Esophagus squamous epithelium (tissue), 5 donors: Measurements from ENCODE around the gene C2CD2. TPM values are rescaled to one million over a fixed set of nuclear protein-coding genes. Genes with fewer than 3 reads are reported as not detected.

ENCODE experiments used
- DNase-seq: peaks from one replicate; lab custom pipeline; 2025; lab: John Stamatoyannopoulos, UW
- H3K27ac ChIP-seq, 4 donors: fragments of 200-600 bp; sonication (generic); one replicate each; pipeline ENCODE4 v1.5.1; 2016 to 2019; ENCODE audit warnings: mild to moderate bottlenecking in 1 of 4
- H3K27me3 ChIP-seq, 4 donors: fragments of 200-600 bp; sonication (generic); 1 replicate in 3 of 4; 2 replicates in 1 of 4; pipeline versions ENCODE4 v1.5.1 to v1.6.0; 2017 to 2021; ENCODE audit warnings: antibody characterized with exemption in 1 of 4
- H3K36me3 ChIP-seq, 3 donors: fragments of 200-600 bp; sonication (generic); one replicate each; pipeline ENCODE4 v1.5.1; 2016 to 2019
- H3K4me1 ChIP-seq, 3 donors: fragments of 200-600 bp; sonication (generic); one replicate each; pipeline ENCODE4 v1.5.1; 2017 to 2019
- H3K4me3 ChIP-seq, 4 donors: fragments of 200-600 bp; sonication (generic); 1 replicate in 3 of 4; 2 replicates in 1 of 4; pipeline ENCODE4 v1.5.1; 2016 to 2019; ENCODE audit warnings: mild to moderate bottlenecking in 2 of 4, moderate library complexity in 1 of 4
- H3K9me3 ChIP-seq, 3 donors: fragments of 200-600 bp; sonication (generic); one replicate each; pipeline ENCODE4 v1.5.1; 2016 to 2019
- CTCF ChIP-seq, 6 experiments: fragments of 450-650 bp in 4 of 6; fragments of 200-600 bp in 2 of 6; sonication (generic) in 2 of 6; IDR thresholded peaks; one replicate each; pipeline ENCODE4 v1.5.1; 2016 to 2019; ENCODE audit warnings: antibody characterized with exemption in 6 of 6, mild to moderate bottlenecking in 4 of 6, moderate library complexity in 4 of 6
- POLR2A ChIP-seq, 4 donors: fragments of 450-650 bp; IDR thresholded peaks; one replicate each; pipeline ENCODE4 v1.6.1; 2017; ENCODE audit warnings: antibody characterized with exemption in 4 of 4, mild to moderate bottlenecking in 4 of 4, moderate library complexity in 3 of 4
- WGBS, 2 donors: methylation state at CpG; one replicate each; pipeline ENCODE4 v1.1.5; 2018; 5-methylcytosine and 5-hydroxymethylcytosine counted together
- intact Hi-C: fragments of 100-400 bp; cut with DNase I; formaldehyde crosslinking; loops from one replicate; pipeline ENCODE4 v1.15.0; 2022
- total RNA-seq, 4 donors: library from RNA; depleted of rRNA; stranded (reverse); fragments of >200 nt; gene quantifications; one replicate each; pipeline ENCODE4 v1.1.0, GENCODE V29; 2016
- donor health status: DM: yes; HTN: yes; CAD: no.

Gene C2CD2
- total RNA-seq, 4 donors from 2014 or later = 13.6 to 21.2 (median 15.6) TPM

- Histone ChIP-seq H3K36me3 (peaks cover 0 to 38% (median 16%) of the 10 kb centered on the region in 3 donors), H3K9me3 (no peaks in the 10 kb centered on the region), H3K27ac (no peak overlapping the region), H3K4me1 (peaks cover 5 to 40% (median 15%) of the 10 kb centered on the region in 3 donors), H3K4me3 (no peak overlapping the region), H3K27me3 (no peaks in the 10 kb centered on the region)
- intact Hi-C loops = no loop called here
- DNase-seq = no peak
- WGBS, 2 donors = 58 to 66% methylated on average over 7 of the region's 7 CpGs
- TF ChIP-seq CTCF (IDR thresholded peaks at IDR 0.05) (no peak), POLR2A (IDR thresholded peaks at IDR 0.05) (no peak)
Measured at GRCh38 chr21:41921021-41921420, 32.8 kb downstream of the C2CD2 start.

- Histone ChIP-seq H3K27ac (no peak overlapping the region), H3K4me3 (no peak overlapping the region)
- intact Hi-C loops = no loop called here
Measured at GRCh38 chr21:41920476-41920875, 33.3 kb downstream of the C2CD2 start.

DNA sequence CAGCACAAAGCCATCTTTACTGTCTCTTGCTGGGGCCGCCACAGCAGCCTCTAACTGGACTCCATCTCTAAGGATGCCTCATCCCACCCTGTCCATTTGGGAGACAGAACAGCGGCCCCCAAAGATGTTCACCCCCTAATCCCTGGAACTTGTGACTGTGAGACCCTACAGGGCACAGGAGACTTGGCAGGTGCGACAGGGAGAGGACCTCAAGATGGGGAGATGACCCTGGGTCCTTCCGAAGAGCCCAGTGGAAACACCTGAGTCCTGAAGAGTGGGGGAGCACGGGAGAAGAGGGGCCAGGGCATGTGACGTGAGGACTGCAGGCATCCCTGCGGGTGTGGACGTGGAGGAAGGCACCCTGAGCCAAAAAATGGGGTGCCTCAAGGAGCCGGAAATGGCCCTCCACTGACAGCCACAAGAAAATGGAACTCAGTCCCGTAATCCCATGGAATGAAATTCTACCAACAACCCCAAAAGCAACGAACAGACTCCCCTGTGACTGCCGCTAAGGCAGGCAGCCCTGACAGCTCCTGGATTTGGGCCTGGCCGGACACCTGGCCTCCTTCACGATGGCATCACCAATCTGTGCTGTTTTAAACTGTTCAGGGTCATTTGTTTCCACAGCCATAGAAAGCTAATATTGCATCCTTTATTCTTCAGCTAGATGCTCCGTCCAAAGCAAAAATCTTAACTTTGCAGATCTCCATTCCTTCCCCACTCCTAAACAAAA is 34.0 kb downstream of the C2CD2 start:
- 92 to 95% methylated on average over 13 of the region's 15 CpGs for whole genome bisulfite sequencing, 2 donors
- Histone ChIP-seq H3K36me3 (peaks cover 0 to 50% (median 16%) of the 10 kb centered on the region in 3 donors), H3K9me3 (no peaks in the 10 kb centered on the region), H3K4me3 (no peak overlapping the region), H3K27me3 (no peaks in the 10 kb centered on the region), H3K27ac (no peak overlapping the region), H3K4me1 (peaks cover 0 to 28% (median 4%) of the 10 kb centered on the region in 3 donors)
- no peak for DNase-seq
- intact Hi-C loops = no loop called here
- TF ChIP-seq CTCF (IDR thresholded peaks at IDR 0.05) (no peak), POLR2A (IDR thresholded peaks at IDR 0.05) (no peak)

More at GRCh38 chr21:41920476-41920875, 33.3 kb downstream of the C2CD2 start:
- TF ChIP-seq POLR2A (IDR thresholded peaks at IDR 0.05) (no peak), CTCF (IDR thresholded peaks at IDR 0.05) (no peak)
- Histone ChIP-seq H3K27me3 (no peaks in the 10 kb centered on the region), H3K36me3 (peaks cover 0 to 44% (median 16%) of the 10 kb centered on the region in 3 donors), H3K4me1 (peaks cover 1 to 34% (median 10%) of the 10 kb centered on the region in 3 donors), H3K9me3 (no peaks in the 10 kb centered on the region)
- no peak for DNase-seq
- WGBS, 2 donors = 87 to 92% methylated on average over 5 of the region's 5 CpGs

DNA sequence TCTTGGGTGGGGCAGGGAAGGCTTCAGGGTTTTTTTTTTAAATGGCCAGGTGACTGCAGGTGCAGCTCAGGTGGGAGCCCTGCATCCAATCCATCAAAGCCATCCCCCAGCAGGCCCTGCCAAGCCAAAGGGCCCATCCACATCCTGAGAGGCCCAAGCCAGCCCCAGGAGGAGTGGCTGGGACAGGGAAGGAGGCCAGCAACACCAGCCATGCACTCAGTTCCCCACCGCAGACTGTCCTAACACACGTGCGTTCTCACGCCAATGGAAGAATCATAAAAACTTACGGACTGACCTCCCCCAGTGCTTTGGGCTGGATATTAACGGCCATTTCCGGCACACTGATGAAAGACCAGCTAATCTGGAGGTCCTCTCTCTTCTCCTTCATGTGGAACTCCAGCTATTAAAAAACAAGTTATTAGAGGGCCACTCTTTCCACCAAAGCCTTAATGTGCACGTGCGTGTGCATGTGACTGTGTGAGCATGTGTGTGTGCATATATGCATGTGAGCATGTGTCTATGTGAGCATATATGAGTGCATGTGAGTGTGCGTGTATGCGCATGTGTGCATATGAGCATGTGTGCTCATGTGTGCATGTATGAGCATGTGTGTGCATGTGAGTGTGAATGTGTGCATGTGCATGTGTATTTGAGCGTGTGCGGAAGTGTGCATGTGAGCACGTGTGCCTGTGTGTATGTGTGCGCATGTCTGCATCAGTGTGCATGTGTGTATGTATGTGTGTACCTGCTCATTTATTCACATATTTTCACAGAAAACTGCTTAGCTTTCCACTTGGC is 35.1 kb downstream of the C2CD2 start:
- Histone ChIP-seq H3K9me3 (no peaks in the 10 kb centered on the region), H3K4me3 (no peak overlapping the region), H3K27ac (no peak overlapping the region), H3K4me1 (peaks cover 0 to 18% (median 3%) of the 10 kb centered on the region in 3 donors), H3K27me3 (no peaks in the 10 kb centered on the region), H3K36me3 (peaks cover 0 to 61% (median 23%) of the 10 kb centered on the region in 3 donors)
- DNase-seq = no peak
- 95 to 96% methylated on average over 15 of the region's 15 CpGs for WGBS, 2 donors
- intact Hi-C loops = no loop called here
- TF ChIP-seq POLR2A (IDR thresholded peaks at IDR 0.05) (no peak), CTCF (IDR thresholded peaks at IDR 0.05) (no peak)

GRCh38 chr21:41917531-41917930 is 36.3 kb downstream of the C2CD2 start:
- Histone ChIP-seq H3K9me3 (no peaks in the 10 kb centered on the region), H3K4me3 (no peak overlapping the region), H3K4me1 (peaks cover 0 to 8% (median 0%) of the 10 kb centered on the region in 3 donors), H3K27me3 (no peaks in the 10 kb centered on the region), H3K27ac (no peak overlapping the region), H3K36me3 (peaks cover 0 to 73% (median 23%) of the 10 kb centered on the region in 3 donors)
- intact Hi-C loops = no loop called here
- no peak for DNase-seq
- no peak for TF ChIP-seq POLR2A (IDR thresholded peaks at IDR 0.05)
- no peak for TF ChIP-seq CTCF (IDR thresholded peaks at IDR 0.05)
- WGBS, 2 donors = 95 to 96% methylated on average over 4 of the region's 4 CpGs
